Right atrium auricular region (tissue), 2 donors: ENCODE measurements around the gene PPP1R11. TPM values are rescaled to one million over a fixed set of nuclear protein-coding genes. Genes with fewer than 3 reads are reported as not detected.

Experiments used
- DNase-seq: peaks from one replicate; pipeline ENCODE4 v3.0.0-alpha.2; 2019; ENCODE audit warnings: low spot score
- H3K27ac ChIP-seq, 2 donors: fragments of 200-600 bp; sonication (generic); 1 replicate in 1 of 2; 2 replicates in 1 of 2; pipeline ENCODE4 v1.5.1; 2016 to 2019
- H3K27me3 ChIP-seq, 2 donors: fragments of 200-600 bp; sonication (generic); one replicate each; pipeline versions ENCODE4 v1.5.1 to v1.6.0; 2017 to 2019
- H3K36me3 ChIP-seq: fragments of 200-600 bp; sonication (generic); one replicate; pipeline ENCODE4 v1.5.1; 2016
- H3K4me1 ChIP-seq, 2 donors: fragments of 200-600 bp; sonication (generic); one replicate each; pipeline versions ENCODE4 v1.5.1 to v1.6.0; 2017 to 2019
- H3K4me3 ChIP-seq, 2 donors: fragments of 200-600 bp; sonication (generic); 1 replicate in 1 of 2; 2 replicates in 1 of 2; pipeline ENCODE4 v1.5.1; 2017 to 2019; ENCODE audit warnings: mild to moderate bottlenecking in 1 of 2, moderate library complexity in 1 of 2
- H3K9me3 ChIP-seq, 2 donors: fragments of 200-600 bp; sonication (generic); one replicate each; pipeline ENCODE4 v1.5.1; 2019
- total RNA-seq, 2 donors: library from RNA; depleted of rRNA; stranded (reverse); fragments of >200 nt; gene quantifications; one replicate each; pipeline ENCODE4 v1.1.0, GENCODE V29; 2016
- TF ChIP-seq, protein P1 (sequence below), 2 donors: fragments of 200-600 bp; sonication (generic); IDR thresholded peaks; one replicate each; pipeline ENCODE4 v1.5.1; 2019; ENCODE audit warnings: antibody characterized with exemption in 2 of 2

The PPP1R11 gene
- total RNA-seq, 2 donors from 2014 or later = 48.2 to 55.7 TPM

GRCh38 chr6:30102414-30102969 is 35.5 kb downstream of the PPP1R11 start:
- TF ChIP-seq, protein P1, sequence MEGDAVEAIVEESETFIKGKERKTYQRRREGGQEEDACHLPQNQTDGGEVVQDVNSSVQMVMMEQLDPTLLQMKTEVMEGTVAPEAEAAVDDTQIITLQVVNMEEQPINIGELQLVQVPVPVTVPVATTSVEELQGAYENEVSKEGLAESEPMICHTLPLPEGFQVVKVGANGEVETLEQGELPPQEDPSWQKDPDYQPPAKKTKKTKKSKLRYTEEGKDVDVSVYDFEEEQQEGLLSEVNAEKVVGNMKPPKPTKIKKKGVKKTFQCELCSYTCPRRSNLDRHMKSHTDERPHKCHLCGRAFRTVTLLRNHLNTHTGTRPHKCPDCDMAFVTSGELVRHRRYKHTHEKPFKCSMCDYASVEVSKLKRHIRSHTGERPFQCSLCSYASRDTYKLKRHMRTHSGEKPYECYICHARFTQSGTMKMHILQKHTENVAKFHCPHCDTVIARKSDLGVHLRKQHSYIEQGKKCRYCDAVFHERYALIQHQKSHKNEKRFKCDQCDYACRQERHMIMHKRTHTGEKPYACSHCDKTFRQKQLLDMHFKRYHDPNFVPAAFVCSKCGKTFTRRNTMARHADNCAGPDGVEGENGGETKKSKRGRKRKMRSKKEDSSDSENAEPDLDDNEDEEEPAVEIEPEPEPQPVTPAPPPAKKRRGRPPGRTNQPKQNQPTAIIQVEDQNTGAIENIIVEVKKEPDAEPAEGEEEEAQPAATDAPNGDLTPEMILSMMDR (IDR thresholded peaks at IDR 0.05) = no peak
- peak overlapping the region; percentile 61 to 68 for H3K27ac ChIP-seq
- no peaks in the 10 kb centered on the region for H3K36me3 ChIP-seq
- no peaks in the 10 kb centered on the region for H3K27me3 ChIP-seq
- DNase-seq = peak; percentile 74
- H3K4me3 ChIP-seq = peak overlapping the region; percentile 24 to 55
- H3K9me3 ChIP-seq = no peaks in the 10 kb centered on the region
- peaks cover 0 to 34% of the 10 kb centered on the region in 2 donors for H3K4me1 ChIP-seq

DNA sequence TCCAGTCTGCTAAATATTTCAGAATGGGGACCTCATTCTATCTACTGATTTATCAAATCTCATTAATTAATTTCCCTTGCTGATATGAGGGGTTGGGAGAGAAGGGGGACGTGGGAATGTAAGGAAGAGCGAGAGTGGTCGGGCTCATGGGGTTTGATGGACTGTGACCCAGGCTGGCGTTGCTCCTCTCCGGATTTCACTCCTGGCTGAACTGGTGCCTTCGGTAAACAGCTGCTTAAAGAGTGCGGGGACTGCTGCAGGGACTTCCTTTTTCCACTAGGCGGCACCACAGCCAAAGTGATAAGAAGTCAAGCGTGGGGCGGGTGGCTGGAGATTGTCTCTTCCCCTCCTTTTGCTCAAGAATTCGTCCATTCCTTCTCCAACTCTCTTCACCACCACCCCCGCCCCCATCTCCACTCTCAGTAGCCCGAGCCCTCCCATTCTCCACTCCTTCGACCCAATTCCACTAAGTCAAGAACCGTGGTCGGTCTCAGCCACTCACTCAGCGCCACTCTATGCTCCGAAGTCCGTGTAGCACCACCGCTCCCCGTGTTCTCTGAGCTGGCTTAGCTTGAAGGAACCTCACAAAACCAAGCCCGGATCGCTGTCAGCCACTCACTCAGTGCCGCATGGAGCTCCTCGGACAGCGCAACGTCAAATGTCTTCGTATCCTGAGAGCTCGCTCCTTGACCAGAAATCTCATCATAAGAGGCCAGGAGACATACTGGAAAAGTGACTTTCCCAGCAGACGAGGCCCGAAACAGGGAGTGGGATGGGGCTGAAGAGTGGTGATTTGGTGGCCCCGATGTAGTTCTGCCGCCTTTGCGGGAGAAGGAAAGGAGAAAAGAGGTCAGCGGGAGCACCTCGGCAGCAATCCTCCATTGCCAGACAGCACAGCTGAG is 36.2 kb downstream of the PPP1R11 start:
- Histone ChIP-seq H3K4me3 (peak overlapping the region; percentile 31 to 55), H3K9me3 (no peaks in the 10 kb centered on the region), H3K36me3 (no peaks in the 10 kb centered on the region), H3K4me1 (peaks cover 0 to 34% of the 10 kb centered on the region in 2 donors), H3K27ac (peak overlapping the region; percentile 61 to 68), H3K27me3 (no peaks in the 10 kb centered on the region)
- TF ChIP-seq, protein P1 (IDR thresholded peaks at IDR 0.05) = peak; percentile 72 to 93
- DNase-seq = peak; percentile 93

DNA sequence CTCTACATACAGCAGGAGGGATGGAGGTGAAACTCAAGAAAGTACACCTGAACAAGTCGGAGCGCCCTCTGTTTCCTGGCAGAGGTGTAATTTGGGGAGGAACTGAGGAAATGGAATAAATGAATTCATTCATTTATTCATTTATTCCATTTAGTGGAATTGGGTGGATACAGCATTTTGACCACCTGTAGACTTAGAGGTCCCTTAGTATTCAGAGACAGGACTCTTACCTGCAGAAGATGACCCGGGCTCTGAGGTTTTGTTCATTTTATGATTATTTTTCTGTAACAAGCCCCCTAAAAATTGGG is 36.8 kb downstream of the PPP1R11 start:
- DNase-seq = no peak
- TF ChIP-seq, protein P1 (IDR thresholded peaks at IDR 0.05) = no peak
- no peak overlapping the region for H3K27ac ChIP-seq
- H3K4me3 ChIP-seq = peak overlapping the region in 1 of 2 donors; percentile 55
- no peaks in the 10 kb centered on the region for H3K36me3 ChIP-seq
- no peaks in the 10 kb centered on the region for H3K27me3 ChIP-seq
- H3K9me3 ChIP-seq = no peaks in the 10 kb centered on the region
- H3K4me1 ChIP-seq = peaks cover 0 to 34% of the 10 kb centered on the region in 2 donors

- Histone ChIP-seq H3K27ac (no peak overlapping the region), H3K9me3 (no peaks in the 10 kb centered on the region), H3K27me3 (no peaks in the 10 kb centered on the region), H3K4me1 (peaks cover 0 to 34% of the 10 kb centered on the region in 2 donors), H3K4me3 (no peak overlapping the region), H3K36me3 (no peaks in the 10 kb centered on the region)
- no peak for DNase-seq
- TF ChIP-seq, protein P1 (IDR thresholded peaks at IDR 0.05) = no peak
Observed at GRCh38 chr6:30104661-30105060, 37.7 kb downstream of the PPP1R11 start.

- Histone ChIP-seq H3K4me1 (no peaks in the 10 kb centered on the region), H3K27ac (no peak overlapping the region), H3K9me3 (no peaks in the 10 kb centered on the region), H3K4me3 (no peak overlapping the region), H3K27me3 (peaks cover 0 to 5% of the 10 kb centered on the region in 2 donors), H3K36me3 (no peaks in the 10 kb centered on the region)
- TF ChIP-seq, protein P1 (IDR thresholded peaks at IDR 0.05) = no peak
- DNase-seq = no peak
Observed at GRCh38 chr6:30111266-30111856, 44.4 kb downstream of the PPP1R11 start.
